Left ventricle myocardium inferior (tissue), 1 donor: Measurements from ENCODE around the gene DSC2. TPM values are rescaled to one million over a fixed set of nuclear protein-coding genes. Genes with fewer than 3 reads are reported as not detected.

Source experiments
- DNase-seq: peaks from one replicate; pipeline ENCODE4 v3.0.0-alpha.2; 2020
- H3K27ac ChIP-seq: fragments of 200-600 bp; replicated peaks from 2 replicates; pipeline ENCODE4 v1.8.0; 2021
- H3K27me3 ChIP-seq: fragments of 200-600 bp; 2 replicates; pipeline ENCODE4 v1.8.0; 2021; ENCODE audit warnings: low read depth
- H3K36me3 ChIP-seq: fragments of 200-600 bp; 2 replicates; pipeline ENCODE4 v1.8.0; 2021
- H3K4me1 ChIP-seq: fragments of 200-600 bp; 2 replicates; pipeline ENCODE4 v1.8.0; 2021
- H3K4me3 ChIP-seq: fragments of 200-600 bp; 2 replicates; pipeline ENCODE4 v1.8.0; 2021; ENCODE audit warnings: mild to moderate bottlenecking, moderate library complexity
- H3K9me3 ChIP-seq: fragments of 200-600 bp; replicated peaks from 2 replicates; pipeline ENCODE4 v1.8.0; 2021
- intact Hi-C: fragments of 100-400 bp; cut with micrococcal nuclease; formaldehyde crosslinking; loops from one replicate; pipeline ENCODE4 v1.11.0; 2022
- total RNA-seq: library from RNA; stranded (reverse); fragmentation: NEBNext Ultra II Directional; extraction: Animal tissue kit (Norgen Biotek cat#: 25700); gene quantifications from one replicate; pipeline ENCODE4 v1.2.1, GENCODE V29; 2021
- TF ChIP-seq, protein P1 (sequence below): fragments of 200-600 bp; IDR thresholded peaks from 2 replicates; pipeline ENCODE4 v1.8.0; 2021; ENCODE audit warnings: antibody characterized with exemption, mild to moderate bottlenecking, borderline replicate concordance
- donor health status: DM: no; HTN: yes; CAD: no; lungs with severe emphysema.

Gene DSC2
- total RNA-seq, 1 donor from 2014 or later: 24.5 TPM

DNA sequence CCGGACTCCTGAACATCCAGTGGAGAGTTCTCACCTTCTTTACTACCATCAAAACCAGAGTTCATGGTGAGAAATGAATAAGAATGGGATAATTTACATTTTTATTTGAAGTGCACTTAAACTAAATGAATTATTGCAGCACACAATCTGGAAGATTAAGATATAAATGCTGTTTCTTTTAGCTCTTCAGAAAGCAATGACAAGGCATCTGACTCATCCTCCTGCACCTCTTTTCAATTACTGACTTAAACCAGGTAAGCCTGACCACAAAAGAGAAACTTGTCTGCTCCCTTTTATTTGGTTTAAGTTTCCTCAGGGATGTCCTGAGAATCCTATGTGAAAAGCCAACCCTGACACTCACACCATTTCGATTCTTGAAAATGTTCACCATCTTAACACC lies 720 bp upstream of the DSC2 start:
- peaks cover 11% of the 10 kb centered on the region for H3K27me3 ChIP-seq
- peaks cover 30% of the 10 kb centered on the region for H3K4me1 ChIP-seq
- no peak overlapping the region for H3K4me3 ChIP-seq
- no peak overlapping the region for H3K27ac ChIP-seq
- TF ChIP-seq, protein P1, sequence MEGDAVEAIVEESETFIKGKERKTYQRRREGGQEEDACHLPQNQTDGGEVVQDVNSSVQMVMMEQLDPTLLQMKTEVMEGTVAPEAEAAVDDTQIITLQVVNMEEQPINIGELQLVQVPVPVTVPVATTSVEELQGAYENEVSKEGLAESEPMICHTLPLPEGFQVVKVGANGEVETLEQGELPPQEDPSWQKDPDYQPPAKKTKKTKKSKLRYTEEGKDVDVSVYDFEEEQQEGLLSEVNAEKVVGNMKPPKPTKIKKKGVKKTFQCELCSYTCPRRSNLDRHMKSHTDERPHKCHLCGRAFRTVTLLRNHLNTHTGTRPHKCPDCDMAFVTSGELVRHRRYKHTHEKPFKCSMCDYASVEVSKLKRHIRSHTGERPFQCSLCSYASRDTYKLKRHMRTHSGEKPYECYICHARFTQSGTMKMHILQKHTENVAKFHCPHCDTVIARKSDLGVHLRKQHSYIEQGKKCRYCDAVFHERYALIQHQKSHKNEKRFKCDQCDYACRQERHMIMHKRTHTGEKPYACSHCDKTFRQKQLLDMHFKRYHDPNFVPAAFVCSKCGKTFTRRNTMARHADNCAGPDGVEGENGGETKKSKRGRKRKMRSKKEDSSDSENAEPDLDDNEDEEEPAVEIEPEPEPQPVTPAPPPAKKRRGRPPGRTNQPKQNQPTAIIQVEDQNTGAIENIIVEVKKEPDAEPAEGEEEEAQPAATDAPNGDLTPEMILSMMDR: no peak
- H3K9me3 ChIP-seq: no peaks in the 10 kb centered on the region
- no peak for DNase-seq
- no peaks in the 10 kb centered on the region for H3K36me3 ChIP-seq
- intact Hi-C loops: no loop called here

DNA sequence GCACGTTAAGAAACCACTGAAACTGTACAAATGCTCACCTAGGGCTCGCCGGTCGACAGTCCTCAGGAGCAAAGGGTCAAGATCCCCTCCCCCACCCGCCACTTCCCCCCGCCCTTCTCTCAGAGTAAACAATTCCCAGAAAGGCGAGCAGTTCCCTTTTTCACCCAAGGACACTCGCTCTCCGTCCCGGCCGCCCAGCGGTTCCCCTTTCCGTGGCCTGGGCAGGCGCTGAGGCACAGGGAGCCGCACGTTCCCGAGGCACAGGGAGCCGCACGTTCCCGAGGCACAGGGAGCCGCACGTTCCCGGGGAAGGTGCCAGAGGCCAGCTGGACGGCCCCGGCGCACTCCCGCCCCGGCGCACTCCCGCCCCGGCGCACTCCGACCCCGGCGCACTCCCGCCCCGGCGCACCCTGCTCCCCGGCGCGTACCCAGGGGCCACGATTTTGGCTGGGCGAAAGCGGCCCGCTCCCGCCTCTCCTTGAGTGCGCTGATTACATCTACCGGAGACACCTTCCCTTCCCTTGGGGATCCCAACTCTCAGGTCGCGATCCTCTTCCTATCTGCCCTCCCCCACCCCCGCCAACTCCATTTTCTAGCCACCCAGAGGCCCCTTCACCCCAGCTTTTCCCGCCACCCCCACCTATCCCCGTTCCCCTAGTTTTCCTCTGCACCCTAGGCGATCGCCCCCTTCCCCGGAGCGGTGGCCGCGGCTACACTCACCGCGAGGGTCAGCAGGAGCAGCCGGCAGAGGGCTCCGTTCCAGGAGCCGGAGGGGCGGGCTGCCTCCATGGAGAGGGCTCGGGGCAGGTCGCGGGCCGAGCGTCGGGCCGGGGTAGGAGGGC lies 817 bp downstream of the DSC2 start:
- intact Hi-C loops: no loop called here
- TF ChIP-seq, protein P1: peak; percentile 5
- H3K4me3 ChIP-seq: peak overlapping the region; percentile 80
- H3K27ac ChIP-seq: peak overlapping the region; percentile 92
- peak; percentile 84 for DNase-seq
- no peaks in the 10 kb centered on the region for H3K9me3 ChIP-seq
- no peaks in the 10 kb centered on the region for H3K36me3 ChIP-seq
- peaks cover 11% of the 10 kb centered on the region for H3K27me3 ChIP-seq
- H3K4me1 ChIP-seq: peaks cover 30% of the 10 kb centered on the region

DNA sequence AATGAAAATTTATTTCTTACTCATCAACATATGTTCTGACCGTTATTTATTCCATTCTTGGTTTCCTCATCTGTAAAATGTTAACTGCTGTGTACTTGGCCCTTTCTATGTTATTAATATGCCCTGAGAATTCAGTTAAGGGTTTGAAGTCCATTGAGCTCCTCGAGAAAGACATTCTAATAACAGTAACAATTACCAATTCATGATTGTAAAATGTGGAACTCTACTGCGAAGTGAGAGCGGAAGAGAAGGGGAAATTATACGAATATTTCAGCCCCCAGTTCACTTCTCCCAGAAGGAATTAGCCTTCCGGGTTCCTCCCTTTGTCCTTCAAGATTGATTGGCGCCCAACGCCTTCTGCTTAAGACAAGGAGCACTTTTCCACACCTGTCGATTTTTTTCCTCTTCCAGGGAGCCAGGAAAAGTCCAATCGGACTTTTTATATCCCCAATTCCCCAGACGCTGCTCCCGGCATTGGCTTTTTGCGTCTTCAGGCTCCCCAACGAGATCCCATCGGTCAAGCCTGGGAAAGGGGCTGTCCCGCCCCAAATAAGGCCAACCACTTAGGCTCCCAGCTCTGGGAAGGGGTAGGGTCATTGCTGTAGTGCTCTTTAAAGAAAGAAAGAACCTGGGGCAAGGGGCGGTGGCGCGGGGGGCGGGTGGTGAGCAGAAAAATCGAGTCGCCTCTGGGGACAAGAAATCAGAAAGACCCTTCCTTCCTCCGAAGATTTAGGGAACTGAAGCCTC lies 1.6 kb downstream of the DSC2 start:
- Histone ChIP-seq H3K4me3 (peak overlapping the region; percentile 80), H3K9me3 (no peaks in the 10 kb centered on the region), H3K4me1 (peaks cover 30% of the 10 kb centered on the region), H3K36me3 (no peaks in the 10 kb centered on the region), H3K27ac (peak overlapping the region; percentile 92), H3K27me3 (peaks cover 11% of the 10 kb centered on the region)
- intact Hi-C loops: no loop called here
- no peak for DNase-seq
- TF ChIP-seq, protein P1: no peak

DNA sequence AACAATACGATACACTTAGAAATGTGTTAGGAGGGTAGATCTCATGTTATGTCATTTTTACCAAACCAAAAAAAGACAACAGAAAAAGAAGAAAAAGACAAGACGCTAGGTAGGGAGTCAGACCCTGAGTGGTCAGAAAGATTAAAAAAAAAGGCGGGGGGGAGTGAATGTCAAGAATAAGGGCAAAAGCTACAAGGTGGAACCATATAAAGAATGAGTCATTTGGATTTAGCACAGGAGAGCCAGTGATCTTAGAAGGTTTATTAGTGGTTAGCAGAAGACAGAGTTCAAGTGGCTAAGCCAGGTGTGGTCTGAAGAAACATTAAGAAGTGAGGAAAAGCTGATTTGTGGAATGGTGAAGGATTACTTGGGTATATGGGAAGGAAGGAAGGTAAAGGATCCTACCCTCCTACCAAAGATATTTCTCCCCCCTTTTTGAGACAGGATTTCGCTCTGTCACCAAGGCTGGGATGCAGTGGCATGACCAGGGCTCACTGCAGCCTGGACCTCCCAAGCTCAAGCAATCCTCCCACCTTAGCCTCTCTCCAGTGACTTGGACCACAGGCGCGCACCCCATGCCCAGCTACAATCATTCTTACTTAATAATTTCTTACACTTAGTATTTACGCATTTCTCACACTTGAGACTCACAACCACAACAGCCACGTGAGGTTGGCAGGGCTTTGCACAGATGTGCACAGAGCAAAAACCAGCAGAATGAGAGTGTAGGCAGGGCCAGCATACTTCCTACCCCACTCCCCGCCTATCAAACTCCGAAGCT lies 2.6 kb downstream of the DSC2 start:
- H3K4me1 ChIP-seq: peaks cover 30% of the 10 kb centered on the region
- peaks cover 11% of the 10 kb centered on the region for H3K27me3 ChIP-seq
- H3K27ac ChIP-seq: peak overlapping the region; percentile 92
- H3K4me3 ChIP-seq: peak overlapping the region; percentile 80
- H3K9me3 ChIP-seq: no peaks in the 10 kb centered on the region
- intact Hi-C loops: no loop called here
- no peak for DNase-seq
- H3K36me3 ChIP-seq: no peaks in the 10 kb centered on the region
- TF ChIP-seq, protein P1: no peak

DNA sequence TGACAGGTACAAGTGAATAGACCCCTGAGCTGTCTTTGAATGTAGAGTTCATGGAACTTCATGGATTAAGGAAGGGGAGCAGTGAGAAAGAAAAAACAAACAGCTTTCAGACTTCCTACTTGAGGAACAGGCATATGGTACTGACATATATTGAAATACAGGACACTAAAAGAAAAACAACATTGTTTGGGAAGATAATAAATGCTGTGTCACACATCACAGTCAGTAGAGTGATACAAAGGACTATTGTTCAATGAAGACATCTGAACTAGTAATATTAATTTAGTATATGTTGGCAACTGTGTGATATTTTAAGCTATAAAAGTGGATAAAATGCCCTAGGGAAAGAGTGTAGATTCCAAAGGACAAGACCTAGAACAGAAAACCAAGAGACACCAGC lies 3.3 kb downstream of the DSC2 start:
- no peak overlapping the region for H3K27ac ChIP-seq

More for the DNA sequence above, 3.3 kb downstream of the DSC2 start:
- TF ChIP-seq, protein P1: no peak
- DNase-seq: no peak
- Histone ChIP-seq H3K9me3 (no peaks in the 10 kb centered on the region), H3K27me3 (peaks cover 11% of the 10 kb centered on the region), H3K4me3 (no peak overlapping the region), H3K36me3 (no peaks in the 10 kb centered on the region), H3K4me1 (peaks cover 30% of the 10 kb centered on the region)
- intact Hi-C loops: no loop called here
